ENCODE measurements around the gene CDIP1.

Gene CDIP1

DNA sequence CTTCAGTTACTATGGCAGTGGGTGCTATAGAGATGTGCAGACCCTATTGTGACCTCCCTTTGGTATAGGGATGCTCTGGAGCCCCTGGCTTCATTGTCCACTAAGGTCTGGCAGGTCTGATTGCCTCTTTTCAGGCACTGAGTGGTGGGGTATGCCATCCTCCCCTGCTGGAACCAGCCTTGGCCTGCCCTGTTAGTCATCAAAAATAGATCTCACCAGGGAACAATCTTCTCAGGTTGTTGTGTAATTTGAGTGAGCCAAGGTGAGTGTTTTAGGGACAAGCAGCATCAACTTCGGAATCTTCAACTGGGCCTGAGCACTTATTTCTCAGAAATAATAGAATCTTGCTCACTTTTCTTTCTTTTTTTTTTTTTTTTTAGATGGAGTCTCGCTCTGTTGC, 42.8 kb downstream of the CDIP1 start:
- no peaks in the 10 kb centered on the region for H3K36me3 ChIP-seq
- H3K27me3 ChIP-seq = no peaks in the 10 kb centered on the region
- DNase-seq = no peak
- H3K4me3 ChIP-seq (ENCODE audit: low read depth, low read length) = no peak overlapping the region
- TF ChIP-seq, protein P1, sequence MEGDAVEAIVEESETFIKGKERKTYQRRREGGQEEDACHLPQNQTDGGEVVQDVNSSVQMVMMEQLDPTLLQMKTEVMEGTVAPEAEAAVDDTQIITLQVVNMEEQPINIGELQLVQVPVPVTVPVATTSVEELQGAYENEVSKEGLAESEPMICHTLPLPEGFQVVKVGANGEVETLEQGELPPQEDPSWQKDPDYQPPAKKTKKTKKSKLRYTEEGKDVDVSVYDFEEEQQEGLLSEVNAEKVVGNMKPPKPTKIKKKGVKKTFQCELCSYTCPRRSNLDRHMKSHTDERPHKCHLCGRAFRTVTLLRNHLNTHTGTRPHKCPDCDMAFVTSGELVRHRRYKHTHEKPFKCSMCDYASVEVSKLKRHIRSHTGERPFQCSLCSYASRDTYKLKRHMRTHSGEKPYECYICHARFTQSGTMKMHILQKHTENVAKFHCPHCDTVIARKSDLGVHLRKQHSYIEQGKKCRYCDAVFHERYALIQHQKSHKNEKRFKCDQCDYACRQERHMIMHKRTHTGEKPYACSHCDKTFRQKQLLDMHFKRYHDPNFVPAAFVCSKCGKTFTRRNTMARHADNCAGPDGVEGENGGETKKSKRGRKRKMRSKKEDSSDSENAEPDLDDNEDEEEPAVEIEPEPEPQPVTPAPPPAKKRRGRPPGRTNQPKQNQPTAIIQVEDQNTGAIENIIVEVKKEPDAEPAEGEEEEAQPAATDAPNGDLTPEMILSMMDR (IDR thresholded peaks at IDR 0.05; ENCODE audit: low read depth, low read length) = no peak
- no peaks in the 10 kb centered on the region for H3K9me3 ChIP-seq
- H3K4me1 ChIP-seq = no peaks in the 10 kb centered on the region

DNA sequence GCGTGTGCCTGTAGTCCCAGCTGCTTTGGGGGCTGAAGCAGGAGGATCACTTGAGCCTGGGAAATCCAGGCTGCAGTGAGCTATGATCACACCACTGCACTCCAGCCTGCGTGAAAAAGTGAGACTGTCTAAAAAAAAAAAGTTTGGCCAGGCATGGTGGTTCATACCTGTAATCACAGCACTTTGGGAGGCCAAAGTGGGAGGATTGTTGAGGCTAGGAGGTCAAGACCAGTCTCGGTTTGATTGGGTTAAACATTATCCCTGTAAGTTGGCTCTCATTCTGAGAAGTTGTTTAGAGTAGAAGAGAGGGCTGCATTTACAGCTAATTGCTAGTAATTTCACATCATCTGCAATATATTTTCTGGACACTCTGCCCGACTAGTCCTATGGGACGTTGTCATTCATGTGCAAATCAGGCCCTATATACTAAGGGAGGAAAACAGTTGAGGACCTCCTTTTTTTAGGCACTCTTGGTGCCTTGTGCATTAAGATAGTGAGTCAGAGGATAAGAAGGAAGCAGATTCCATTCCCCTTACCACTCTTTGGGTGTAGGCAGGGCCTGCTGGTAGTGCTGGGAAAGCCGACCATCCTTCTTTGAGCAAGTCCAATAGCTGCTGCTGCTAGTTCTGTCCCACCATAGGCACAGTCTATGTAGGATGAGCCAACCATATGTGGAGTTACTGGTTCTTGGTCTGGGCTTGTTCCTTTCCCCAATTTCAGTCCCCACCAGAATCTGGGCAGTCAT, 43.7 kb downstream of the CDIP1 start:
- TF ChIP-seq, protein P1 (IDR thresholded peaks at IDR 0.05; ENCODE audit: low read depth, low read length) = no peak
- DNase-seq = no peak
- H3K4me1 ChIP-seq = no peaks in the 10 kb centered on the region
- H3K9me3 ChIP-seq = no peaks in the 10 kb centered on the region
- no peak overlapping the region for H3K4me3 ChIP-seq (ENCODE audit: low read depth, low read length)
- H3K27me3 ChIP-seq = no peaks in the 10 kb centered on the region
- H3K36me3 ChIP-seq = no peaks in the 10 kb centered on the region

DNA sequence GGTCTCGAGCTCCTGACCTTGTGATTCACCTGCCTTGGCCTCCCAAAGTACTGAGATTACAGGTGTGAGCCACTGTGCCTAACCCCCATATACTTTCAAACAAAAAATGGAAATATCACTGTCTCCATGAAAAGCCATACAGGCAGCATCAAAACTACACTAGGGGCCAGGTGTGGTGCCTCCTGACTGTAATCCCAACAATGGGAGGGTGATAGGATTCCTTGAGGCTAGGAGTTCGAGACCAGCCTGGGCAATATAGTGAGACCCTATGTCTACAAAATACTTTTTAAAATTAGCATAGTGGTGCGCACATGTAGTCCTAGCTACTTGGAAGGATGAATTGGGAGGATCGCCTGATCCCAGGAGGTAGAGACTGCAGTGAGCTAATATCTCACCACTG, 46.7 kb downstream of the CDIP1 start:
- no peak overlapping the region for H3K4me3 ChIP-seq (ENCODE audit: low read depth, low read length)
- no peaks in the 10 kb centered on the region for H3K4me1 ChIP-seq
- H3K36me3 ChIP-seq = no peaks in the 10 kb centered on the region; the same call in 1 of the 2 replicates
- H3K9me3 ChIP-seq = no peaks in the 10 kb centered on the region
- DNase-seq = no peak
- TF ChIP-seq, protein P1 (IDR thresholded peaks at IDR 0.05; ENCODE audit: low read depth, low read length) = no peak
- H3K27me3 ChIP-seq = no peaks in the 10 kb centered on the region

DNA sequence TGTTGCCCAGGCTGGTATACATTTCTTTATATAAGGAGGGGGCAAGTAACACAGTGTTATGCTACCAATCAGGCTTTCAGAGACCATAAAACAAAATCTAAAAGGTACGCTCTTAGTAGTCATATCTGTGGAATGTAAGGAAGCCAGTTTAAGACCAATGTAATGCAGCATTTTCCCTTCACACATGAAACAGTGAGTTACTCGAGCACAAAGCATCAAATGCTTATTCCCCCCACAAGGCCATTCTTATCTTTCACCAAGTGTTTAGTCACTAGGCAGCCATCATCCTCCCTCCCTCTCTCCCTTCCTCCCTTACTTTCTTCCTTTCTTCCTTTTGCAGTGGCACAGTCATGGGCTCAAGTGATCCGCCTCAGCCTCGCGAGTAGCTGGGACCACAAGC, 49.5 kb downstream of the CDIP1 start:
- no peak overlapping the region for H3K4me3 ChIP-seq (ENCODE audit: low read depth, low read length)
- no peaks in the 10 kb centered on the region for H3K4me1 ChIP-seq
- DNase-seq = no peak
- no peaks in the 10 kb centered on the region for H3K9me3 ChIP-seq
- TF ChIP-seq, protein P1 (IDR thresholded peaks at IDR 0.05; ENCODE audit: low read depth, low read length) = no peak
- H3K36me3 ChIP-seq = peaks cover 7% of the 10 kb centered on the region
- no peaks in the 10 kb centered on the region for H3K27me3 ChIP-seq

DNA sequence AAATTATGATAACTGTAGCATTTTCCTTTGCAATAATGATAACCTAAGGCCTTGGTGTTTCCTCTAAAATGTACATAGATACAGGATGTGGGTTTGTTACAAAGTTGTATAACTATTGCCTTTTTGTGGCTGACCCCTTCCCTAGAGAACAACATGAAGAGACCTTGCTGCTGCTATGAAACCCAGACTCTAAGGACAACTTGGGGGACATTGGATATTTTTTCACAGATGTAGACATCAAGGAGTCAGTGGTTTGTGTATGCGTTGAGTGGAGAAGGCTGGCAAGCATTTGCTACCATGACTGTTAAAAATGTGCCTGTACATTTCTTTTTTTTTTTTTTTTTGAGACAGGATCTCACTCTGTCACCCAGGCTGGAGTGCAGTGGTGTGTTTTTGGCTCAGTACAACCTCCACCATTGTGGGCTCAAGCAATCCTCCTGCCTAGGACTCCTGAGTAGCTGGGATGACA, 50.0 kb downstream of the CDIP1 start:
- DNase-seq = no peak

More for the DNA sequence above, 50.0 kb downstream of the CDIP1 start:
- Histone ChIP-seq H3K4me3 (ENCODE audit: low read depth, low read length) (no peak overlapping the region), H3K4me1 (no peaks in the 10 kb centered on the region), H3K9me3 (no peaks in the 10 kb centered on the region), H3K27me3 (no peaks in the 10 kb centered on the region), H3K36me3 (peaks cover 10% of the 10 kb centered on the region)
- TF ChIP-seq, protein P1 (IDR thresholded peaks at IDR 0.05; ENCODE audit: low read depth, low read length) = no peak

All from BE2C (cell line).